H9 (cell line): ENCODE data around the gene SMIM12. TPM values are rescaled to one million over a fixed set of nuclear protein-coding genes. Genes with fewer than 3 reads are reported as not detected.

Experiments used
- DNase-seq: peaks from one replicate; pipeline ENCODE4 v3.0.0-alpha.2; 2017
- H2AFZ ChIP-seq: one replicate; pipeline ENCODE4 v1.6.1; 2013; ENCODE audit warnings: mild to moderate bottlenecking, low read length, control low read depth, moderate library complexity
- H2AK5ac ChIP-seq: 2 replicates; pipeline ENCODE4 v1.6.1; 2013; ENCODE audit warnings: low read length, control low read depth, mixed read lengths; ENCODE audit not compliant: insufficient read length
- H2BK120ac ChIP-seq: one replicate; pipeline ENCODE4 v1.6.1; 2013; ENCODE audit warnings: low read depth, mild to moderate bottlenecking, low read length, control low read depth, inconsistent platforms; ENCODE audit not compliant: poor library complexity, severe bottlenecking
- H2BK12ac ChIP-seq: 2 replicates; pipeline ENCODE4 v1.6.1; 2013; ENCODE audit warnings: low read length, control low read depth, mixed read lengths, low read depth; ENCODE audit not compliant: insufficient read length
- H2BK15ac ChIP-seq: 2 replicates; pipeline ENCODE4 v1.6.1; 2013; ENCODE audit warnings: low read depth, low read length, control low read depth
- H2BK20ac ChIP-seq: one replicate; pipeline ENCODE4 v1.6.1; 2013; ENCODE audit warnings: low read depth, mild to moderate bottlenecking, low read length, control low read depth, inconsistent platforms; ENCODE audit not compliant: poor library complexity, severe bottlenecking
- H2BK5ac ChIP-seq: 2 replicates; pipeline ENCODE4 v1.6.1; 2013; ENCODE audit warnings: low read length, control low read depth, mixed read lengths; ENCODE audit not compliant: insufficient read length
- H3K14ac ChIP-seq: 2 replicates; pipeline ENCODE4 v1.6.1; 2013; ENCODE audit warnings: low read length, control low read depth; ENCODE audit not compliant: insufficient read depth
- H3K18ac ChIP-seq: 2 replicates; pipeline ENCODE4 v1.6.1; 2013; ENCODE audit warnings: low read depth, mild to moderate bottlenecking, mixed read lengths, low read length, control low read depth; ENCODE audit not compliant: insufficient read length
- H3K23ac ChIP-seq: 2 replicates; pipeline ENCODE4 v1.6.1; 2013; ENCODE audit warnings: low read length, control low read depth, mixed read lengths, low read depth; ENCODE audit not compliant: insufficient read length
- H3K23me2 ChIP-seq: 2 replicates; pipeline ENCODE4 v1.6.1; 2013; ENCODE audit warnings: low read depth, mild to moderate bottlenecking, mixed read lengths, low read length, control low read depth; ENCODE audit not compliant: insufficient read length, poor library complexity, severe bottlenecking
- H3K27ac ChIP-seq: 2 replicates; pipeline ENCODE4 v1.5.1; 2013; ENCODE audit warnings: low read length, control low read depth, mixed read lengths, low read depth; ENCODE audit not compliant: insufficient read length
- H3K27me3 ChIP-seq: 2 replicates; pipeline ENCODE4 v1.6.1; 2013; ENCODE audit warnings: low read length, control low read depth, inconsistent platforms; ENCODE audit not compliant: insufficient read depth
- H3K4ac ChIP-seq: 2 replicates; pipeline ENCODE4 v1.6.1; 2013; ENCODE audit warnings: low read depth, mild to moderate bottlenecking, control low read depth, inconsistent platforms, low read length, moderate library complexity
- H3K4me1 ChIP-seq: 2 replicates; pipeline ENCODE4 v1.6.1; 2013; ENCODE audit warnings: low read length, control low read depth, inconsistent platforms; ENCODE audit not compliant: insufficient read depth
- H3K4me2 ChIP-seq: 2 replicates; pipeline ENCODE4 v1.6.1; 2013; ENCODE audit warnings: low read length, control low read depth, mixed read lengths; ENCODE audit not compliant: insufficient read length, insufficient read depth
- H3K56ac ChIP-seq: 2 replicates; pipeline ENCODE4 v1.6.1; 2013; ENCODE audit warnings: low read depth, mild to moderate bottlenecking, mixed read lengths, low read length, control low read depth; ENCODE audit not compliant: insufficient read length
- H3K79me1 ChIP-seq: 2 replicates; pipeline ENCODE4 v1.6.1; 2013; ENCODE audit warnings: low read depth, mild to moderate bottlenecking, moderate library complexity, low read length, control low read depth, inconsistent platforms; ENCODE audit not compliant: insufficient read depth, poor library complexity, severe bottlenecking
- H3K79me2 ChIP-seq: 2 replicates; pipeline ENCODE4 v1.6.1; 2013; ENCODE audit warnings: low read length, control low read depth, inconsistent platforms; ENCODE audit not compliant: insufficient read depth
- H3K9ac ChIP-seq: 2 replicates; pipeline ENCODE4 v1.6.1; 2013; ENCODE audit warnings: low read length, control low read depth, mixed read lengths; ENCODE audit not compliant: insufficient read length; ENCODE audit errors: extremely low read depth
- H3K9me3 ChIP-seq: one replicate; pipeline ENCODE4 v1.6.1; 2013; ENCODE audit warnings: low read depth, low read length, inconsistent platforms; ENCODE audit not compliant: control insufficient read depth
- H3T11ph ChIP-seq: one replicate; pipeline ENCODE4 v1.6.1; 2013; ENCODE audit warnings: mild to moderate bottlenecking, low read length, control low read depth, inconsistent platforms
- H4K20me1 ChIP-seq: one replicate; pipeline ENCODE4 v1.6.1; 2013; ENCODE audit not compliant: control insufficient read depth, insufficient read length, insufficient read depth
- H4K5ac ChIP-seq: 2 replicates; pipeline ENCODE4 v1.6.1; 2013; ENCODE audit warnings: low read depth, mild to moderate bottlenecking, mixed read lengths, low read length, control low read depth; ENCODE audit not compliant: insufficient read length
- H4K8ac ChIP-seq: replicated peaks from 2 replicates; pipeline ENCODE4 v1.6.1; 2013; ENCODE audit warnings: low read length, control low read depth, mixed read lengths, low read depth; ENCODE audit not compliant: insufficient read length
- H4K91ac ChIP-seq: 2 replicates; pipeline ENCODE4 v1.6.1; 2013; ENCODE audit warnings: low read depth, mild to moderate bottlenecking, moderate library complexity, mixed read lengths, low read length, control low read depth; ENCODE audit not compliant: insufficient read length
- H3K27ac Mint-ChIP-seq, 3 experiments: 2 replicates in 2 of 3; 3 replicates in 1 of 3; pipeline ENCODE4 v1.8.0; 2020 to 2021; ENCODE audit warnings: mixed read lengths in 3 of 3, mild to moderate bottlenecking in 1 of 3, moderate library complexity in 1 of 3
- H3K27me3 Mint-ChIP-seq: 2 replicates; pipeline ENCODE4 v1.8.0; 2021; ENCODE audit warnings: low read depth, mild to moderate bottlenecking, moderate library complexity, mixed read lengths
- H3K36me3 Mint-ChIP-seq, 3 experiments: 2 replicates in 2 of 3; 3 replicates in 1 of 3; pipeline ENCODE4 v1.8.0; 2020 to 2021; ENCODE audit warnings: low read depth in 3 of 3, mixed read lengths in 3 of 3; ENCODE audit not compliant: insufficient read depth in 1 of 3
- H3K4me1 Mint-ChIP-seq, 2 experiments: 2 replicates each; pipeline ENCODE4 v1.8.0; 2020; ENCODE audit warnings: mixed read lengths in 2 of 2
- H3K4me3 Mint-ChIP-seq, 2 experiments: 2 replicates in 1 of 2; 3 replicates in 1 of 2; pipeline ENCODE4 v1.8.0; 2020 to 2021; ENCODE audit warnings: mild to moderate bottlenecking in 2 of 2, mixed read lengths in 2 of 2, moderate library complexity in 1 of 2
- H3K9me3 Mint-ChIP-seq, 2 experiments: 2 replicates in 1 of 2; 3 replicates in 1 of 2; pipeline ENCODE4 v1.8.0; 2020; ENCODE audit warnings: mild to moderate bottlenecking in 2 of 2, mixed read lengths in 2 of 2, moderate library complexity in 1 of 2
- WGBS: extraction: QIAGEN DNeasy Blood & Tissue Kit; methylation state at CpG from one replicate; pipeline ENCODE4 v1.1.7; 2013; ENCODE audit warnings: missing lambda C conversion rate, low lambda C conversion rate, mixed read lengths; ENCODE audit not compliant: insufficient read length; ENCODE audit errors: extremely low coverage; 5-methylcytosine and 5-hydroxymethylcytosine counted together
- total RNA-seq: library from RNA; stranded (reverse); gene quantifications from 2 replicates; pipeline ENCODE4 v1.2.1, GENCODE V29; 2021
- TF ChIP-seq, protein P1 (sequence below): fragments of 200-600 bp; sonication (generic); conservative IDR thresholded peaks from 3 replicates; pipeline ENCODE4 v1.8.0; 2021; ENCODE audit warnings: antibody characterized with exemption, mild to moderate bottlenecking

SMIM12 gene
- total RNA-seq, 1 experiment from 2014 or later, result 40.9 TPM

- Mint-ChIP-seq H3K27me3 (peaks cover 24% of the 10 kb centered on the region), H3K9me3 (peaks cover under 1% of the 10 kb centered on the region in 2 experiments; a peak in 2 of 5 replicates), H3K4me1 (peaks cover 9 to 12% of the 10 kb centered on the region in 2 experiments), H3K36me3 (no peaks in the 10 kb centered on the region), H3K27ac (no peak overlapping the region), H3K4me3 (no peak overlapping the region)
- Histone ChIP-seq H3K4me1 (no peaks in the 10 kb centered on the region), H4K5ac (no peak overlapping the region), H3K27ac (no peak overlapping the region), H2BK5ac (no peak overlapping the region), H4K91ac (no peak overlapping the region), H3K14ac (no peak overlapping the region), H3K23ac (no peak overlapping the region), H4K20me1 (no peaks in the 10 kb centered on the region), H3K56ac (no peak overlapping the region), H3K4me2 (no peak overlapping the region), H2BK15ac (no peak overlapping the region), H2BK120ac (no peak overlapping the region), H3K79me2 (no peaks in the 10 kb centered on the region), H3K23me2 (no peaks in the 10 kb centered on the region), H2AK5ac (no peak overlapping the region), H2BK20ac (no peak overlapping the region), H4K8ac (no peak overlapping the region), H3K9ac (no peak overlapping the region), H3K27me3 (no peaks in the 10 kb centered on the region), H2BK12ac (no peak overlapping the region), H2AFZ (no peak overlapping the region), H3T11ph (no peak overlapping the region), H3K18ac (no peak overlapping the region), H3K4ac (no peak overlapping the region), H3K9me3 (no peaks in the 10 kb centered on the region), H3K79me1 (no peaks in the 10 kb centered on the region)
- WGBS, result no CpG with 5 or more reads among the region's 2 CpGs
- TF ChIP-seq, protein P1, sequence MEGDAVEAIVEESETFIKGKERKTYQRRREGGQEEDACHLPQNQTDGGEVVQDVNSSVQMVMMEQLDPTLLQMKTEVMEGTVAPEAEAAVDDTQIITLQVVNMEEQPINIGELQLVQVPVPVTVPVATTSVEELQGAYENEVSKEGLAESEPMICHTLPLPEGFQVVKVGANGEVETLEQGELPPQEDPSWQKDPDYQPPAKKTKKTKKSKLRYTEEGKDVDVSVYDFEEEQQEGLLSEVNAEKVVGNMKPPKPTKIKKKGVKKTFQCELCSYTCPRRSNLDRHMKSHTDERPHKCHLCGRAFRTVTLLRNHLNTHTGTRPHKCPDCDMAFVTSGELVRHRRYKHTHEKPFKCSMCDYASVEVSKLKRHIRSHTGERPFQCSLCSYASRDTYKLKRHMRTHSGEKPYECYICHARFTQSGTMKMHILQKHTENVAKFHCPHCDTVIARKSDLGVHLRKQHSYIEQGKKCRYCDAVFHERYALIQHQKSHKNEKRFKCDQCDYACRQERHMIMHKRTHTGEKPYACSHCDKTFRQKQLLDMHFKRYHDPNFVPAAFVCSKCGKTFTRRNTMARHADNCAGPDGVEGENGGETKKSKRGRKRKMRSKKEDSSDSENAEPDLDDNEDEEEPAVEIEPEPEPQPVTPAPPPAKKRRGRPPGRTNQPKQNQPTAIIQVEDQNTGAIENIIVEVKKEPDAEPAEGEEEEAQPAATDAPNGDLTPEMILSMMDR, result no peak
- DNase-seq, result no peak
These were observed 38.8 kb upstream of the SMIM12 start for GRCh38 chr1:34898330-34898761.
